GM12878 (cell line): ENCODE data around the gene AMER2. TPM values are rescaled to one million over a fixed set of nuclear protein-coding genes. Genes with fewer than 3 reads are reported as not detected.

Source experiments
- ATAC-seq: fragments of 200-7000 bp; cut with Tn5 transposase; 3 replicates; pipeline ENCODE4 v1.9.1; 2020; ENCODE audit warnings: mild to moderate bottlenecking, moderate library complexity
- BruUV-seq: library from RNA; stranded (reverse); fragments of 400-500 nt; replicated peaks from 2 replicates; lab custom pipeline; 2021; lab: Mats Ljungman, UMichigan
- CTCF ChIA-PET: fragments of 300-600 bp; sonication (Branson Sonifier 250); formaldehyde crosslinking; extraction: SDS; loops from one replicate; lab custom pipeline; 2021; ENCODE audit warnings: inconsistent platforms; lab: Yijun Ruan, JAX
- POLR2A ChIA-PET: fragments of 350-600 bp; formaldehyde crosslinking; extraction: SDS; loops from one replicate; lab custom pipeline; 2021; ENCODE audit warnings: inconsistent platforms; lab: Charles Lee
- RAD21 ChIA-PET: fragments of 300-600 bp; sonication (Branson Sonifier 250); formaldehyde crosslinking; loops from one replicate; lab custom pipeline; 2023; ENCODE audit warnings: antibody characterized with exemption; ENCODE audit not compliant: unreplicated experiment; lab: Charles Lee
- SMC1A ChIA-PET: fragments of 300-600 bp; sonication (Branson Sonifier 250); formaldehyde crosslinking; loops from one replicate; lab custom pipeline; 2023; ENCODE audit not compliant: unreplicated experiment, uncharacterized antibody; lab: Charles Lee
- DNase-seq: peaks from one replicate; pipeline ENCODE4 v3.0.0-alpha.2; 2011; ENCODE audit warnings: low read depth, low spot score
- FAIRE-seq: peaks from 3 replicates; lab custom pipeline; 2011; peaks lifted over from hg19 to GRCh38; lab: Jason Lieb, UNC
- H2AFZ ChIP-seq: 2 replicates; pipeline ENCODE4 v1.6.0; 2011; ENCODE audit warnings: low read depth, low read length, control low read depth; ENCODE audit not compliant: control insufficient read depth
- H3K27ac ChIP-seq: 2 replicates; pipeline ENCODE4 v1.5.1; 2011; ENCODE audit warnings: control low read depth; ENCODE audit not compliant: control insufficient read depth, insufficient read depth
- H3K27me3 ChIP-seq, 2 experiments: replicated peaks in 1 of 2; 2 replicates each; pipeline versions ENCODE4 v1.6.0 to v1.6.1; 2011; ENCODE audit warnings: low read length in 1 of 2; ENCODE audit not compliant: control insufficient read depth in 2 of 2, insufficient read depth in 2 of 2
- H3K36me3 ChIP-seq, 2 experiments: 2 replicates each; pipeline ENCODE4 v1.5.1; 2011; ENCODE audit warnings: low read length in 1 of 2; ENCODE audit not compliant: control insufficient read depth in 2 of 2, insufficient read depth in 2 of 2
- H3K4me1 ChIP-seq: 2 replicates; pipeline ENCODE4 v1.6.1; 2011; ENCODE audit warnings: mild to moderate bottlenecking, low read length, moderate library complexity, mixed read lengths; ENCODE audit not compliant: control insufficient read depth, insufficient read depth
- H3K4me2 ChIP-seq: 2 replicates; pipeline ENCODE4 v1.6.0; 2011; ENCODE audit warnings: control low read depth; ENCODE audit not compliant: control insufficient read depth, insufficient read depth
- H3K4me3 ChIP-seq: fragments of 200-600 bp; sonication (generic); 2 replicates; pipeline ENCODE4 v1.5.1; 2016
- H3K79me2 ChIP-seq: 2 replicates; pipeline ENCODE4 v1.6.0; 2011; ENCODE audit warnings: low read length; ENCODE audit not compliant: control insufficient read depth, insufficient read depth
- H3K9ac ChIP-seq: 2 replicates; pipeline ENCODE4 v1.8.0; 2011; ENCODE audit warnings: low read length, control low read depth, mixed read lengths; ENCODE audit not compliant: control insufficient read depth, insufficient read depth
- H3K9me3 ChIP-seq: replicated peaks from 3 replicates; pipeline ENCODE4 v1.5.1; 2011; ENCODE audit warnings: mild to moderate bottlenecking, low read length; ENCODE audit not compliant: control insufficient read depth, insufficient read depth
- H4K20me1 ChIP-seq: 2 replicates; pipeline ENCODE4 v1.6.0; 2011; ENCODE audit not compliant: control insufficient read depth, insufficient read depth
- ATF2 ChIP-seq: IDR thresholded peaks from 2 replicates; pipeline ENCODE4 v1.6.1; 2012; ENCODE audit warnings: low read length, inconsistent platforms
- MEF2B ChIP-seq: fragments of 450-650 bp; IDR thresholded peaks from 2 replicates; pipeline ENCODE4 v1.6.1; 2018; ENCODE audit warnings: mild to moderate bottlenecking, moderate library complexity; ENCODE audit not compliant: partially characterized antibody, poor library complexity, severe bottlenecking
- MTA2 ChIP-seq: fragments of 450-650 bp; IDR thresholded peaks from 2 replicates; pipeline ENCODE4 v1.6.1; 2016; ENCODE audit warnings: low read depth, mild to moderate bottlenecking, moderate library complexity
- RELA ChIP-seq: fragments of 450-650 bp; IDR thresholded peaks from 2 replicates; pipeline ENCODE4 v1.8.0; 2014; ENCODE audit warnings: borderline replicate concordance; ENCODE audit not compliant: partially characterized antibody
- ZNF592 ChIP-seq: fragments of 450-650 bp; IDR thresholded peaks from 2 replicates; pipeline ENCODE4 v1.6.1; 2017; ENCODE audit warnings: mild to moderate bottlenecking, moderate library complexity
- WGBS: methylation state at CpG from one replicate; pipeline ENCODE4 v1.1.6; 2016; ENCODE audit warnings: low lambda C conversion rate; ENCODE audit not compliant: insufficient replicate concordance, insufficient coverage; ENCODE audit errors: missing lambda C conversion rate; 5-methylcytosine and 5-hydroxymethylcytosine counted together
- in situ Hi-C: fragments of 300-500 bp; cut with MboI; formaldehyde crosslinking; loops from 9 replicates; pipeline ENCODE4 v1.14.3; 2018; ENCODE audit warnings: mixed read lengths
- intact Hi-C: fragments of 100-400 bp; cut with micrococcal nuclease; formaldehyde crosslinking; loops from one replicate; pipeline ENCODE4 v1.14.2; 2022; ENCODE audit not compliant: unreplicated experiment
- polyA plus RNA-seq, 11 experiments: library from polyadenylated mRNA; depleted of rRNA in 4 of 11; unstranded in 6 of 11; stranded (reverse) in 5 of 11; fragments of >200 nt; fragmentation: Nextera tagmentation in 4 of 11; fragmentation: Illumina TruSeq in 1 of 11; extraction: Ambion mirVana in 4 of 11; extraction: Trizol in 1 of 11; gene quantifications; 1 replicate in 1 of 11; 2 replicates in 10 of 11; pipeline versions ENCODE4 v1.2.1 to v1.2.3, GENCODE V29; 2011 to 2016; ENCODE audit warnings: inconsistent platforms in 2 of 11, missing spikeins in 2 of 11, low read depth in 1 of 11
- total RNA-seq, 4 experiments: library from RNA; depleted of rRNA in 3 of 4; stranded (reverse); fragments of >200 nt in 3 of 4; fragmentation: Illumina TruSeq in 1 of 4; extraction: Trizol in 1 of 4; gene quantifications; 2 replicates each; pipeline versions ENCODE4 v1.2.1 to v1.2.3, GENCODE V29; 2013 to 2021

Gene AMER2
- total and polyA plus RNA-seq, 10 of the 15 experiments (the other 5 are each of a cell fraction or from before 2014, with no cell fraction given) = 0.01 to 0.34 (median 0.21) TPM

GRCh38 chr13:25117312-25117711 is 54.8 kb downstream of the AMER2 start:
- ATAC-seq (no peak), DNase-seq (no peak), FAIRE-seq (no peak)
- Histone ChIP-seq H3K4me1 (peaks cover 9% of the 10 kb centered on the region), H4K20me1 (no peaks in the 10 kb centered on the region), H3K9me3 (no peaks in the 10 kb centered on the region; the same call in 2 of the 3 replicates), H3K27me3 (no peaks in the 10 kb centered on the region), H3K36me3 (no peaks in the 10 kb centered on the region), H2AFZ (no peak overlapping the region), H3K79me2 (no peaks in the 10 kb centered on the region), H3K4me3 (no peak overlapping the region), H3K9ac (no peak overlapping the region), H3K4me2 (no peak overlapping the region), H3K27ac (no peak overlapping the region)
- POLR2A ChIA-PET = no interaction called here
- BruUV-seq = no TSS peak
- SMC1A ChIA-PET = no interaction called here
- intact Hi-C loops = no loop called here
- RAD21 ChIA-PET = no interaction called here
- TF ChIP-seq ZNF592 = no peak
- 86% methylated on average over 8 of the region's 16 CpGs for WGBS
- in situ Hi-C loops = no loop called here
- CTCF ChIA-PET = interaction anchor here (0.7 kb wide), 1 partner anchor 174 kb away, joined by 3 read pairs; no protein-coding TSS in a partner anchor

GRCh38 chr13:25116044-25116443 is 56.0 kb downstream of the AMER2 start:
- Histone ChIP-seq H3K9me3 (no peaks in the 10 kb centered on the region), H3K4me1 (peaks cover 9% of the 10 kb centered on the region), H3K9ac (no peak overlapping the region), H3K36me3 (no peaks in the 10 kb centered on the region), H2AFZ (no peak overlapping the region), H3K27ac (no peak overlapping the region), H3K79me2 (no peaks in the 10 kb centered on the region), H4K20me1 (no peaks in the 10 kb centered on the region), H3K4me2 (no peak overlapping the region), H3K4me3 (no peak overlapping the region), H3K27me3 (no peaks in the 10 kb centered on the region)
- intact Hi-C loops = no loop called here
- DNase-seq (no peak), FAIRE-seq (no peak), ATAC-seq (no peak)
- ChIA-PET RAD21 (no interaction called here), SMC1A (interaction anchor here (0.5 kb wide), 1 partner anchor 16 kb away, joined by 3 read pairs; no protein-coding TSS in a partner anchor), CTCF (no interaction called here), POLR2A (no interaction called here)
- TF ChIP-seq MTA2 (no peak), MEF2B (no peak), RELA (no peak), ATF2 (no peak)
- WGBS = 74% methylated on average over 3 of the region's 3 CpGs
- in situ Hi-C loops = no loop called here
- BruUV-seq = no TSS peak
